A549 (cell line): ENCODE measurements around the gene ERBB3. TPM values are rescaled to one million over a fixed set of nuclear protein-coding genes. Genes with fewer than 3 reads are reported as not detected.
A peak's percentile ranks its signal among the peaks of the same experiment; 100 is the strongest.

ENCODE experiments used
- ATAC-seq, 2 experiments: fragments of 200-7000 bp in 1 of 2; fragments of >200 bp in 1 of 2; cut with Nextera tagmentation in 1 of 2; cut with Tn5 transposase in 1 of 2; 3 replicates each; pipeline versions ENCODE4 v1.8.0 to v1.9.1; 2018 to 2020; ENCODE audit warnings: mild to moderate bottlenecking in 1 of 2, moderate library complexity in 1 of 2
- CTCF ChIA-PET: fragments of 300-600 bp; sonication (Branson Sonifier 250); formaldehyde crosslinking; extraction: SDS; loops from one replicate; lab custom pipeline; 2021; ENCODE audit warnings: antibody characterized with exemption, inconsistent platforms; lab: Yijun Ruan, JAX
- POLR2A ChIA-PET: fragments of 350-600 bp; formaldehyde crosslinking; extraction: SDS; loops from one replicate; lab custom pipeline; 2021; ENCODE audit warnings: antibody characterized with exemption, inconsistent platforms; lab: Yijun Ruan, JAX
- DNase-seq, 2 experiments: peaks; one replicate each; pipeline versions ENCODE4 v3.0.0 to v3.0.0-alpha.2; 2011 to 2016; ENCODE audit warnings: low read depth in 1 of 2, low spot score in 1 of 2
- FAIRE-seq: peaks from 2 replicates; lab custom pipeline; 2011; peaks lifted over from hg19 to GRCh38; lab: Jason Lieb, UNC
- H3K27ac ChIP-seq, 2 experiments: fragments of >200 bp; sonication (Bioruptor Twin); formaldehyde crosslinking; 3 replicates each; pipeline ENCODE4 v1.5.1; 2016 to 2017
- H3K4me1 ChIP-seq: fragments of >200 bp; sonication (Bioruptor Twin); formaldehyde crosslinking; 3 replicates; pipeline ENCODE4 v1.6.1; 2016
- H3K4me2 ChIP-seq: fragments of >200 bp; sonication (Bioruptor Twin); formaldehyde crosslinking; 3 replicates; pipeline ENCODE4 v1.6.1; 2016
- H3K4me3 ChIP-seq: fragments of >200 bp; sonication (Bioruptor Twin); formaldehyde crosslinking; 3 replicates; pipeline ENCODE4 v1.5.1; 2016
- H3K9me3 ChIP-seq: fragments of >200 bp; sonication (Bioruptor Twin); formaldehyde crosslinking; 3 replicates; pipeline ENCODE4 v1.6.1; 2016
- E2F6 ChIP-seq: IDR thresholded peaks from 2 replicates; pipeline ENCODE4 v1.6.1; 2012; ENCODE audit warnings: low read depth, borderline replicate concordance
- EHF ChIP-seq: fragments of 250-450 bp; sonication (Bioruptor Pico); IDR thresholded peaks from 2 replicates; pipeline ENCODE4 v1.5.0; 2020; ENCODE audit warnings: mild to moderate bottlenecking
- EHMT2 ChIP-seq: fragments of 200-600 bp; sonication (generic); IDR thresholded peaks from 2 replicates; pipeline ENCODE4 v1.6.1; 2016; ENCODE audit warnings: antibody characterized with exemption, low read depth, mild to moderate bottlenecking, moderate library complexity
- FOSB ChIP-seq: fragments of 250-450 bp; sonication (Bioruptor Pico); IDR thresholded peaks from 2 replicates; pipeline ENCODE4 v1.5.0; 2020; ENCODE audit warnings: mild to moderate bottlenecking, moderate library complexity
- FOSL2 ChIP-seq, 2 experiments: fragments of 450-650 bp in 1 of 2; fragments of >200 bp in 1 of 2; sonication (Bioruptor Twin) in 1 of 2; formaldehyde crosslinking; IDR thresholded peaks; 2 replicates each; pipeline versions ENCODE4 v1.5.0 to v1.6.1; 2016 to 2020; ENCODE audit warnings: mild to moderate bottlenecking in 1 of 2, moderate library complexity in 1 of 2
- GATA3 ChIP-seq: IDR thresholded peaks from 2 replicates; pipeline ENCODE4 v1.6.1; 2012; ENCODE audit warnings: borderline replicate concordance
- HEYL ChIP-seq: fragments of 250-450 bp; sonication (Bioruptor Pico); IDR thresholded peaks from 2 replicates; pipeline ENCODE4 v1.8.0; 2021; ENCODE audit warnings: mild to moderate bottlenecking, moderate library complexity
- HOXA7 ChIP-seq: fragments of 250-450 bp; sonication (Bioruptor Pico); IDR thresholded peaks from 2 replicates; pipeline ENCODE4 v1.5.0; 2020; ENCODE audit warnings: mild to moderate bottlenecking, moderate library complexity
- HOXB13 ChIP-seq: fragments of 250-450 bp; sonication (Bioruptor Pico); IDR thresholded peaks from 2 replicates; pipeline ENCODE4 v1.5.0; 2020; ENCODE audit warnings: low read depth, mild to moderate bottlenecking, moderate library complexity
- HOXB5 ChIP-seq: fragments of 250-450 bp; sonication (Bioruptor Pico); IDR thresholded peaks from 2 replicates; pipeline ENCODE4 v1.5.0; 2020; ENCODE audit warnings: mild to moderate bottlenecking, moderate library complexity
- JUN ChIP-seq, 2 experiments: fragments of >200 bp; sonication (Bioruptor Twin); formaldehyde crosslinking; IDR thresholded peaks; 2 replicates in 1 of 2; 3 replicates in 1 of 2; pipeline ENCODE4 v1.6.1; 2016 to 2017
- JUNB ChIP-seq: fragments of >200 bp; sonication (Bioruptor Twin); formaldehyde crosslinking; IDR thresholded peaks from 2 replicates; pipeline ENCODE4 v1.6.1; 2016
- KDM1A ChIP-seq: fragments of 200-600 bp; sonication (generic); IDR thresholded peaks from 2 replicates; pipeline ENCODE4 v1.6.1; 2016; ENCODE audit warnings: low read depth, mild to moderate bottlenecking
- KDM5A ChIP-seq: fragments of 200-600 bp; sonication (generic); IDR thresholded peaks from 2 replicates; pipeline ENCODE4 v1.6.1; 2016; ENCODE audit warnings: antibody characterized with exemption, mild to moderate bottlenecking
- MAFK ChIP-seq: fragments of 450-650 bp; IDR thresholded peaks from 2 replicates; pipeline ENCODE4 v1.6.1; 2014; ENCODE audit not compliant: partially characterized antibody
- MAX ChIP-seq: IDR thresholded peaks from 2 replicates; pipeline ENCODE4 v1.6.1; 2012
- MAZ ChIP-seq: fragments of 150-350 bp; IDR thresholded peaks from 2 replicates; pipeline ENCODE4 v1.6.1; 2014; ENCODE audit warnings: antibody characterized with exemption, low read depth, low read length, borderline replicate concordance
- MYC ChIP-seq: IDR thresholded peaks from 2 replicates; pipeline ENCODE4 v1.6.1; 2012; ENCODE audit warnings: mild to moderate bottlenecking, inconsistent platforms, low read length, improper control_type of control experiment, borderline replicate concordance
- NFE2L2 ChIP-seq: fragments of 150-350 bp; conservative IDR thresholded peaks from 2 replicates; pipeline ENCODE4 v1.6.1; 2014; ENCODE audit warnings: low read length
- POLR2AphosphoS2 ChIP-seq: conservative IDR thresholded peaks from 2 replicates; pipeline ENCODE4 v1.6.1; 2012; ENCODE audit warnings: low read length, improper control_type of control experiment, inconsistent platforms
- RAD21 ChIP-seq, 2 experiments: fragments of >200 bp in 1 of 2; sonication (Bioruptor Twin) in 1 of 2; formaldehyde crosslinking in 1 of 2; IDR thresholded peaks in 1 of 2; conservative IDR thresholded peaks in 1 of 2; 2 replicates in 1 of 2; 3 replicates in 1 of 2; pipeline ENCODE4 v1.6.1; 2012 to 2018; ENCODE audit warnings: inconsistent platforms in 1 of 2
- RFX5 ChIP-seq: fragments of 450-650 bp; IDR thresholded peaks from 2 replicates; pipeline ENCODE4 v1.7.1; 2014; ENCODE audit warnings: antibody characterized with exemption, mild to moderate bottlenecking, moderate library complexity
- SREBF2 ChIP-seq: fragments of 450-650 bp; IDR thresholded peaks from 2 replicates; pipeline ENCODE4 v1.6.1; 2014; ENCODE audit warnings: mild to moderate bottlenecking, moderate library complexity
- ZSCAN20 ChIP-seq: fragments of 250-450 bp; sonication (Bioruptor Pico); IDR thresholded peaks from 2 replicates; pipeline ENCODE4 v1.8.0; 2022; ENCODE audit warnings: mild to moderate bottlenecking, moderate library complexity
- WGBS: methylation state at CpG from one replicate; pipeline ENCODE4 v1.1.6; 2017; ENCODE audit errors: missing lambda C conversion rate; 5-methylcytosine and 5-hydroxymethylcytosine counted together
- polyA plus RNA-seq, 4 experiments: library from polyadenylated mRNA; depleted of rRNA in 3 of 4; stranded (reverse); fragments of >200 nt; fragmentation: RNase III in 1 of 4; extraction: RNeasy Plus Mini Kit Qiagen cat#74134 plus additional on column Dnase treatment in 1 of 4; gene quantifications; 2 replicates in 3 of 4; 3 replicates in 1 of 4; pipeline ENCODE4 v1.2.3, GENCODE V29; 2011 to 2017
- TF ChIP-seq, protein P1 (sequence below): fragments of >200 bp; sonication (Bioruptor Twin); formaldehyde crosslinking; IDR thresholded peaks from 3 replicates; pipeline ENCODE4 v1.5.1; 2016
- TF ChIP-seq, protein P2 (sequence below): fragments of 450-650 bp; IDR thresholded peaks from 2 replicates; pipeline ENCODE4 v1.6.1; 2014; ENCODE audit warnings: antibody characterized with exemption
- TF ChIP-seq, protein P3 (sequence below): fragments of 200-600 bp; sonication (generic); IDR thresholded peaks from 2 replicates; pipeline ENCODE4 v1.6.1; 2016; ENCODE audit warnings: antibody characterized with exemption, mild to moderate bottlenecking, moderate library complexity
- TF ChIP-seq, protein P4 (sequence below): fragments of >200 bp; sonication (Bioruptor Twin); formaldehyde crosslinking; IDR thresholded peaks from 2 replicates; pipeline ENCODE4 v1.6.1; 2016
- TF ChIP-seq, protein P5 (sequence below): fragments of 150-350 bp; IDR thresholded peaks from 2 replicates; pipeline ENCODE4 v1.6.1; 2014; ENCODE audit warnings: low read depth, mild to moderate bottlenecking, low read length
- TF ChIP-seq, protein P6 (sequence below): fragments of 250-450 bp; sonication (Bioruptor Pico); IDR thresholded peaks from 2 replicates; pipeline ENCODE4 v1.5.0; 2020; ENCODE audit warnings: low read depth, mild to moderate bottlenecking, moderate library complexity

Gene ERBB3
- polyA plus RNA-seq, 2 of the 4 experiments (the other 2 are of a cell fraction), result 2.2 to 17.0 TPM

DNA sequence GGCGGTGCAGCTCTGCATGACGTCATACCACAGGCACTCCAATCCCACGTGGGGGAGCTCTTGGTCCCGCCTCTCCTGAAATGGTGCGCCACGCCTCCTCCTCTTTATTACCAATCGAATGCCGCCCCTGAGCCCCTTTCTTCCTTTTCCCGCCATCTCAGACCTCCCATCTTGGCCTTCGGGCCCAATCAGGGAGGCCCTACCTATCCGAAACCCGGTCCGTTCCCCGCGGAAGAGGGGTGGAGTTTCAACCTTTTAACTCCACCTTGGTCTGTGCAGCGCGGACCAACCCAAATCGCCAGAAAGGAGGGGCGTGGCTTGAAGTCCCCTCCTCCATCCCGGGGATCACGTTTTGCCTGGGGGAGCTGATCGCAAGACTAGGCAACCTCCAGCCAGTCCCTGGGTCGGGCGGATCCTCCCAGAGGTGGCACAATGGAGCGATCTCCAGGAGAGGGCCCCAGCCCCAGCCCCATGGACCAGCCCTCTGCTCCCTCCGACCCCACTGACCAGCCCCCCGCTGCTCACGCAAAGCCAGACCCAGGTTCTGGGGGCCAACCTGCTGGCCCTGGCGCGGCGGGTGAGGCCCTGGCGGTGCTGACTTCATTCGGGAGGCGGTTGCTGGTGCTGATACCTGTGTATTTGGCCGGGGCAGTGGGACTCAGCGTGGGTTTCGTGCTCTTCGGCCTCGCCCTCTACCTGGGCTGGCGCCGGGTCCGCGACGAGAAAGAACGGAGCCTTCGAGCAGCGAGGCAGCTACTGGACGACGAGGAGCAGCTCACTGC lies 48.1 kb downstream of the ERBB3 start, which contains the start of gene ESYT1:
ESYT1 (plus strand) TSS at position 380 of the 782 bp plus-strand sequence; CDS start at position 433, 53 bp downstream.
- H3K4me1 ChIP-seq, result peaks cover 25% of the 10 kb centered on the region
- POLR2A ChIA-PET, result interaction anchor here (0.6 to 2.0 kb wide), 17 partner anchors 8 to 560 kb away, joined by 3 to 40 read pairs (median 4); partner anchors contain the start of genes MYL6, MYL6B, PA2G4 and PTGES3
- H3K4me3 ChIP-seq, result peak within 1 kb of the TSS; percentile 76
- ATAC-seq, result peak; percentile 83 to 95
- H3K9me3 ChIP-seq, result no peaks in the 10 kb centered on the region
- CTCF ChIA-PET, result interaction anchor here (0.6 to 15.7 kb wide), 12 partner anchors 9 to 248 kb away, joined by 3 to 204 read pairs (median 6); partner anchors contain the start of genes MYL6, MYL6B, SMARCC2 and ZC3H10
- no peak for FAIRE-seq
- peak within 1 kb of the TSS; percentile 84 for H3K4me2 ChIP-seq
- WGBS, result under 1% methylated on average over 30 of the region's 49 CpGs
- peak within 1 kb of the TSS; percentile 87 to 89 for H3K27ac ChIP-seq
- peak; percentile 99 to 100 for DNase-seq
- peak; percentile 75 for TF ChIP-seq MAX
- no peak for TF ChIP-seq EHMT2
- TF ChIP-seq, protein P1, sequence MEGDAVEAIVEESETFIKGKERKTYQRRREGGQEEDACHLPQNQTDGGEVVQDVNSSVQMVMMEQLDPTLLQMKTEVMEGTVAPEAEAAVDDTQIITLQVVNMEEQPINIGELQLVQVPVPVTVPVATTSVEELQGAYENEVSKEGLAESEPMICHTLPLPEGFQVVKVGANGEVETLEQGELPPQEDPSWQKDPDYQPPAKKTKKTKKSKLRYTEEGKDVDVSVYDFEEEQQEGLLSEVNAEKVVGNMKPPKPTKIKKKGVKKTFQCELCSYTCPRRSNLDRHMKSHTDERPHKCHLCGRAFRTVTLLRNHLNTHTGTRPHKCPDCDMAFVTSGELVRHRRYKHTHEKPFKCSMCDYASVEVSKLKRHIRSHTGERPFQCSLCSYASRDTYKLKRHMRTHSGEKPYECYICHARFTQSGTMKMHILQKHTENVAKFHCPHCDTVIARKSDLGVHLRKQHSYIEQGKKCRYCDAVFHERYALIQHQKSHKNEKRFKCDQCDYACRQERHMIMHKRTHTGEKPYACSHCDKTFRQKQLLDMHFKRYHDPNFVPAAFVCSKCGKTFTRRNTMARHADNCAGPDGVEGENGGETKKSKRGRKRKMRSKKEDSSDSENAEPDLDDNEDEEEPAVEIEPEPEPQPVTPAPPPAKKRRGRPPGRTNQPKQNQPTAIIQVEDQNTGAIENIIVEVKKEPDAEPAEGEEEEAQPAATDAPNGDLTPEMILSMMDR, result no peak
- TF ChIP-seq, protein P2, sequence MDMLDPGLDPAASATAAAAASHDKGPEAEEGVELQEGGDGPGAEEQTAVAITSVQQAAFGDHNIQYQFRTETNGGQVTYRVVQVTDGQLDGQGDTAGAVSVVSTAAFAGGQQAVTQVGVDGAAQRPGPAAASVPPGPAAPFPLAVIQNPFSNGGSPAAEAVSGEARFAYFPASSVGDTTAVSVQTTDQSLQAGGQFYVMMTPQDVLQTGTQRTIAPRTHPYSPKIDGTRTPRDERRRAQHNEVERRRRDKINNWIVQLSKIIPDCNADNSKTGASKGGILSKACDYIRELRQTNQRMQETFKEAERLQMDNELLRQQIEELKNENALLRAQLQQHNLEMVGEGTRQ, result peak; percentile 75
- no peak for TF ChIP-seq FOSL2 (IDR thresholded peaks at IDR 0.05)
- TF ChIP-seq FOSL2 (CRISPR knock-in tag; IDR thresholded peaks at IDR 0.05), result peak; percentile 81
- TF ChIP-seq MYC, result peak; percentile 60; the same call in 1 of the 2 replicates
- TF ChIP-seq NFE2L2, result no peak
- TF ChIP-seq GATA3, result no peak
- TF ChIP-seq RFX5, result peak; percentile 67; the same call in 1 of the 2 replicates
- no peak for TF ChIP-seq MAFK
- TF ChIP-seq JUNB, result no peak
- TF ChIP-seq KDM1A, result no peak
- no peak for TF ChIP-seq POLR2AphosphoS2
- TF ChIP-seq, protein P3, sequence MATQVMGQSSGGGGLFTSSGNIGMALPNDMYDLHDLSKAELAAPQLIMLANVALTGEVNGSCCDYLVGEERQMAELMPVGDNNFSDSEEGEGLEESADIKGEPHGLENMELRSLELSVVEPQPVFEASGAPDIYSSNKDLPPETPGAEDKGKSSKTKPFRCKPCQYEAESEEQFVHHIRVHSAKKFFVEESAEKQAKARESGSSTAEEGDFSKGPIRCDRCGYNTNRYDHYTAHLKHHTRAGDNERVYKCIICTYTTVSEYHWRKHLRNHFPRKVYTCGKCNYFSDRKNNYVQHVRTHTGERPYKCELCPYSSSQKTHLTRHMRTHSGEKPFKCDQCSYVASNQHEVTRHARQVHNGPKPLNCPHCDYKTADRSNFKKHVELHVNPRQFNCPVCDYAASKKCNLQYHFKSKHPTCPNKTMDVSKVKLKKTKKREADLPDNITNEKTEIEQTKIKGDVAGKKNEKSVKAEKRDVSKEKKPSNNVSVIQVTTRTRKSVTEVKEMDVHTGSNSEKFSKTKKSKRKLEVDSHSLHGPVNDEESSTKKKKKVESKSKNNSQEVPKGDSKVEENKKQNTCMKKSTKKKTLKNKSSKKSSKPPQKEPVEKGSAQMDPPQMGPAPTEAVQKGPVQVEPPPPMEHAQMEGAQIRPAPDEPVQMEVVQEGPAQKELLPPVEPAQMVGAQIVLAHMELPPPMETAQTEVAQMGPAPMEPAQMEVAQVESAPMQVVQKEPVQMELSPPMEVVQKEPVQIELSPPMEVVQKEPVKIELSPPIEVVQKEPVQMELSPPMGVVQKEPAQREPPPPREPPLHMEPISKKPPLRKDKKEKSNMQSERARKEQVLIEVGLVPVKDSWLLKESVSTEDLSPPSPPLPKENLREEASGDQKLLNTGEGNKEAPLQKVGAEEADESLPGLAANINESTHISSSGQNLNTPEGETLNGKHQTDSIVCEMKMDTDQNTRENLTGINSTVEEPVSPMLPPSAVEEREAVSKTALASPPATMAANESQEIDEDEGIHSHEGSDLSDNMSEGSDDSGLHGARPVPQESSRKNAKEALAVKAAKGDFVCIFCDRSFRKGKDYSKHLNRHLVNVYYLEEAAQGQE, result no peak
- TF ChIP-seq KDM5A, result no peak
- no peak for TF ChIP-seq FOSB (CRISPR knock-in tag)
- TF ChIP-seq HOXA7 (CRISPR knock-in tag), result no peak
- no peak for TF ChIP-seq HEYL (CRISPR knock-in tag)
- TF ChIP-seq ZSCAN20 (CRISPR knock-in tag), result no peak
- TF ChIP-seq, protein P4, sequence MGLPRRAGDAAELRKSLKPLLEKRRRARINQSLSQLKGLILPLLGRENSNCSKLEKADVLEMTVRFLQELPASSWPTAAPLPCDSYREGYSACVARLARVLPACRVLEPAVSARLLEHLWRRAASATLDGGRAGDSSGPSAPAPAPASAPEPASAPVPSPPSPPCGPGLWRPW, result no peak
- no peak for TF ChIP-seq RAD21 (conservative IDR thresholded peaks at IDR 0.05 in 1 of 2, IDR thresholded peaks at IDR 0.05 in 1 of 2)
- TF ChIP-seq HOXB13, result no peak
- TF ChIP-seq HOXB5, result no peak
- no peak for TF ChIP-seq MAZ
- TF ChIP-seq, protein P5, sequence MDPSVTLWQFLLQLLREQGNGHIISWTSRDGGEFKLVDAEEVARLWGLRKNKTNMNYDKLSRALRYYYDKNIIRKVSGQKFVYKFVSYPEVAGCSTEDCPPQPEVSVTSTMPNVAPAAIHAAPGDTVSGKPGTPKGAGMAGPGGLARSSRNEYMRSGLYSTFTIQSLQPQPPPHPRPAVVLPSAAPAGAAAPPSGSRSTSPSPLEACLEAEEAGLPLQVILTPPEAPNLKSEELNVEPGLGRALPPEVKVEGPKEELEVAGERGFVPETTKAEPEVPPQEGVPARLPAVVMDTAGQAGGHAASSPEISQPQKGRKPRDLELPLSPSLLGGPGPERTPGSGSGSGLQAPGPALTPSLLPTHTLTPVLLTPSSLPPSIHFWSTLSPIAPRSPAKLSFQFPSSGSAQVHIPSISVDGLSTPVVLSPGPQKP, result no peak
- TF ChIP-seq EHF (CRISPR knock-in tag), result no peak
- peak in 1 of 2 experiments; percentile 58; a peak in 1 of 5 replicates for TF ChIP-seq JUN (IDR thresholded peaks at IDR 0.05)
- TF ChIP-seq E2F6, result peak; percentile 87
- TF ChIP-seq, protein P6, sequence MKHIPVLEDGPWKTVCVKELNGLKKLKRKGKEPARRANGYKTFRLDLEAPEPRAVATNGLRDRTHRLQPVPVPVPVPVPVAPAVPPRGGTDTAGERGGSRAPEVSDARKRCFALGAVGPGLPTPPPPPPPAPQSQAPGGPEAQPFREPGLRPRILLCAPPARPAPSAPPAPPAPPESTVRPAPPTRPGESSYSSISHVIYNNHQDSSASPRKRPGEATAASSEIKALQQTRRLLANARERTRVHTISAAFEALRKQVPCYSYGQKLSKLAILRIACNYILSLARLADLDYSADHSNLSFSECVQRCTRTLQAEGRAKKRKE (CRISPR knock-in tag), result no peak
- TF ChIP-seq SREBF2, result no peak
